GM18511 (cell line): ENCODE measurements around the gene ATG12.
"Not testable (repeated sequence)": the region's sequence is repeated elsewhere in the genome, so short reads cannot be mapped to it uniquely, and the experiment has no call there.

Experiments used
- ATAC-seq: cut with Tn5 transposase; IDR thresholded peaks from one replicate; pipeline ENCODE4 v1.9.1; 2021; ENCODE audit warnings: mild to moderate bottlenecking, moderate library complexity; ENCODE audit not compliant: unreplicated experiment

ATG12 gene

GRCh38 chr5:115843444-115844130 is 2.2 kb upstream of the ATG12 start:
- no peak for ATAC-seq

- ATAC-seq = no peak
Observed at GRCh38 chr5:115842952-115843351, 1.6 kb upstream of the ATG12 start.

- ATAC-seq = peak; percentile 36
Observed at GRCh38 chr5:115842089-115842935, 947 bp upstream of the ATG12 start.

- ATAC-seq = no peak
Observed at GRCh38 chr5:115840873-115841272, 492 bp downstream of the ATG12 start.

GRCh38 chr5:115838885-115839518 is 2.4 kb downstream of the ATG12 start:
- ATAC-seq = peak; percentile 19

GRCh38 chr5:115835481-115835880 is 5.9 kb downstream of the ATG12 start:
- no peak for ATAC-seq

- peak; percentile 87 for ATAC-seq
Observed at GRCh38 chr5:115831163-115831768, 10.1 kb downstream of the ATG12 start.

- ATAC-seq = no peak
Observed at GRCh38 chr5:115829913-115830312, 11.5 kb downstream of the ATG12 start.

GRCh38 chr5:115825948-115826347 is 15.4 kb downstream of the ATG12 start:
- ATAC-seq = no peak

- ATAC-seq = not testable (repeated sequence)
Observed at GRCh38 chr5:115824983-115825382, 16.4 kb downstream of the ATG12 start.

- no peak for ATAC-seq
Observed at GRCh38 chr5:115820846-115821245, 20.5 kb downstream of the ATG12 start.

- no peak for ATAC-seq
Observed at GRCh38 chr5:115818821-115819220, 22.5 kb downstream of the ATG12 start.

GRCh38 chr5:115817386-115817785 is 24.0 kb downstream of the ATG12 start:
- no peak for ATAC-seq

GRCh38 chr5:115816226-115817081 is 24.9 kb downstream of the ATG12 start, which contains the start of gene CDO1:
TSS of gene CDO1 (minus strand) at chr5:115816659. CDS start at chr5:115816397, 262 bp downstream.
- no peak for ATAC-seq

GRCh38 chr5:115815693-115816225 is 25.6 kb downstream of the ATG12 start:
- no peak for ATAC-seq

GRCh38 chr5:115815006-115815692 is 26.2 kb downstream of the ATG12 start:
- ATAC-seq = no peak

GRCh38 chr5:115813719-115814118 is 27.6 kb downstream of the ATG12 start:
- ATAC-seq = no peak

- no peak for ATAC-seq
Observed at GRCh38 chr5:115812372-115812771, 29.0 kb downstream of the ATG12 start.

- ATAC-seq = no peak
Observed at GRCh38 chr5:115811406-115811805, 30.0 kb downstream of the ATG12 start.
